ENCODE results near the gene PSMD2. TPM values are rescaled to one million over a fixed set of nuclear protein-coding genes. Genes with fewer than 3 reads are reported as not detected.
A peak's percentile ranks its signal among the peaks of the same experiment; 100 is the strongest.
"Not testable (repeated sequence)": the region's sequence is repeated elsewhere in the genome, so short reads cannot be mapped to it uniquely, and the experiment has no call there.

The PSMD2 gene
- total RNA-seq, 5 donors from 2014 or later (not counting 1 experiment from before 2014, with no cell fraction given), result 134 to 151 (median 149) TPM

- no peak overlapping the region for H3K27ac ChIP-seq (ENCODE audit: low read length)
- ATAC-seq (replicated peaks in 1 of 4) (no peak), DNase-seq (no peak)
- H3K4me1 ChIP-seq (ENCODE audit: control insufficient read depth in 1 of 2, extremely low read depth in 1 of 2, insufficient read depth in 2 of 2, low read length in 2 of 2), result peaks cover 6 to 36% of the 10 kb centered on the region in 2 experiments
- peaks cover 6 to 25% of the 10 kb centered on the region in 2 donors for H3K36me3 ChIP-seq (ENCODE audit: control insufficient read depth in 2 of 2, extremely low read depth in 1 of 2, insufficient read depth in 1 of 2, low read length in 1 of 2)
- Mint-ChIP-seq H3K27ac (peak overlapping the region in 1 of 2 donors; percentile 34), H3K9me3 (no peaks in the 10 kb centered on the region), H3K36me3 (peaks cover 19% of the 10 kb centered on the region), H3K4me3 (peak overlapping the region; percentile 22 to 87 (median 29)), H3K27me3 (no peaks in the 10 kb centered on the region), H3K4me1 (peaks cover 45 to 47% (median 46%) of the 10 kb centered on the region in 3 donors)
- H3K9me3 ChIP-seq, result no peaks in the 10 kb centered on the region
- ChIA-PET CTCF (no interaction called here), POLR2A (interaction anchor here in 1 of 2 donors (0.7 kb wide), 1 partner anchor 44 kb away, joined by 3 read pairs; no protein-coding TSS in a partner anchor)
- no peak overlapping the region for H3K4me3 ChIP-seq (ENCODE audit: control insufficient read depth in 1 of 2, extremely low read depth in 1 of 2, low read length in 1 of 2)
- 90% methylated on average over 2 of the region's 7 CpGs for WGBS (ENCODE audit: insufficient coverage)
- H3K27me3 ChIP-seq (replicated peaks in 1 of 2; ENCODE audit: control insufficient read depth in 2 of 2, extremely low read depth in 1 of 2, insufficient read depth in 2 of 2, low read length in 1 of 2), result peaks cover 0 to 8% of the 10 kb centered on the region in 2 experiments
Measured at GRCh38 chr3:184337981-184338380, 38.9 kb downstream of the PSMD2 start.

DNA sequence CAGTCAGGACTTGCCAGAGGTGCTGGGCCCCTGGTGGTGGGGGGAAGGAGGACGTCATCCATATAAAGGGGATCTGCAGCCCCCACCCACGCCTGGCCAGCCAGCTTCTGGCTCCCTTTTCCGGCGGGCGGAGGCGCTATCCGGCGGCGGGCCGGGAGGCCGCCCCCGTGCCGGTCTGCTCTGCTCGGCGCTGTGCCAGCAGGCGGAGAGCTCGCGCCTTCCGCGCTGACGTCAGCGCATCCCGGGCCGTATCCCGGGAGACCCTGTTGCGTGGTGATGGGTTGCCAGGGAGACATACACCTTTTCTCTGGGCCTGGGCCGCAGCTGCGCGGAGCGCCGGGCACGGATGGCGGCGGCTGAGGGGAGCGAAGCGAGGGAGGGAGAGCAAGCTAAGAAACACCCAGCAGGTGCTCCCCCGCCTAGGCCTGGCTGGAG, 39.5 kb downstream of the PSMD2 start:
- peak overlapping the region in 1 of 3 donors; percentile 87 for H3K4me3 Mint-ChIP-seq

GRCh38 chr3:184339001-184339400, 40.0 kb downstream of the PSMD2 start:
- ATAC-seq (replicated peaks in 1 of 4), result no peak
- Histone ChIP-seq H3K4me3 (ENCODE audit: control insufficient read depth in 1 of 2, extremely low read depth in 1 of 2, low read length in 1 of 2) (no peak overlapping the region), H3K4me1 (ENCODE audit: control insufficient read depth in 1 of 2, extremely low read depth in 1 of 2, insufficient read depth in 2 of 2, low read length in 2 of 2) (peaks cover 6 to 36% of the 10 kb centered on the region in 2 experiments), H3K9me3 (no peaks in the 10 kb centered on the region), H3K27me3 (replicated peaks in 1 of 2; ENCODE audit: control insufficient read depth in 2 of 2, extremely low read depth in 1 of 2, insufficient read depth in 2 of 2, low read length in 1 of 2) (peaks cover 0 to 8% of the 10 kb centered on the region in 2 experiments), H3K27ac (ENCODE audit: low read length) (no peak overlapping the region), H3K36me3 (ENCODE audit: control insufficient read depth in 2 of 2, extremely low read depth in 1 of 2, insufficient read depth in 1 of 2, low read length in 1 of 2) (peaks cover 9 to 14% of the 10 kb centered on the region in 2 donors)
- ChIA-PET CTCF (interaction anchor here in 1 of 2 donors (0.5 kb wide), 1 partner anchor 25 kb away, joined by 4 read pairs; no protein-coding TSS in a partner anchor), POLR2A (no interaction called here)
- Mint-ChIP-seq H3K4me1 (peaks cover 34 to 37% (median 36%) of the 10 kb centered on the region in 3 donors), H3K4me3 (peak overlapping the region in 1 of 3 donors; percentile 87), H3K27ac (no peak overlapping the region), H3K27me3 (no peaks in the 10 kb centered on the region), H3K36me3 (peaks cover 12% of the 10 kb centered on the region), H3K9me3 (no peaks in the 10 kb centered on the region)
- 90% methylated on average over 8 of the region's 8 CpGs for WGBS (ENCODE audit: insufficient coverage)
- DNase-seq, result no peak

More for the DNA sequence above, 39.5 kb downstream of the PSMD2 start:
- Mint-ChIP-seq H3K27me3 (no peaks in the 10 kb centered on the region), H3K36me3 (peaks cover 17% of the 10 kb centered on the region), H3K4me1 (peaks cover 39 to 42% (median 41%) of the 10 kb centered on the region in 3 donors), H3K9me3 (no peaks in the 10 kb centered on the region), H3K27ac (no peak overlapping the region)
- no peaks in the 10 kb centered on the region for H3K9me3 ChIP-seq
- H3K36me3 ChIP-seq (ENCODE audit: control insufficient read depth in 2 of 2, extremely low read depth in 1 of 2, insufficient read depth in 1 of 2, low read length in 1 of 2), result peaks cover 7 to 19% of the 10 kb centered on the region in 2 donors
- no peak for ATAC-seq (replicated peaks in 1 of 4)
- no peak overlapping the region for H3K4me3 ChIP-seq (ENCODE audit: control insufficient read depth in 1 of 2, extremely low read depth in 1 of 2, low read length in 1 of 2)
- peaks cover 0 to 8% of the 10 kb centered on the region in 2 experiments for H3K27me3 ChIP-seq (replicated peaks in 1 of 2; ENCODE audit: control insufficient read depth in 2 of 2, extremely low read depth in 1 of 2, insufficient read depth in 2 of 2, low read length in 1 of 2)
- POLR2A ChIA-PET, result no interaction called here
- H3K4me1 ChIP-seq (ENCODE audit: control insufficient read depth in 1 of 2, extremely low read depth in 1 of 2, insufficient read depth in 2 of 2, low read length in 2 of 2), result peaks cover 6 to 36% of the 10 kb centered on the region in 2 experiments
- 72% methylated on average over 33 of the region's 37 CpGs for WGBS (ENCODE audit: insufficient coverage)
- no peak overlapping the region for H3K27ac ChIP-seq (ENCODE audit: low read length)
- CTCF ChIA-PET, result interaction anchor here in 1 of 2 donors (0.5 kb wide), 1 partner anchor 26 kb away, joined by 4 read pairs; no protein-coding TSS in a partner anchor
- DNase-seq, result peak in 2 of 35 experiments; percentile 15 to 36

DNA sequence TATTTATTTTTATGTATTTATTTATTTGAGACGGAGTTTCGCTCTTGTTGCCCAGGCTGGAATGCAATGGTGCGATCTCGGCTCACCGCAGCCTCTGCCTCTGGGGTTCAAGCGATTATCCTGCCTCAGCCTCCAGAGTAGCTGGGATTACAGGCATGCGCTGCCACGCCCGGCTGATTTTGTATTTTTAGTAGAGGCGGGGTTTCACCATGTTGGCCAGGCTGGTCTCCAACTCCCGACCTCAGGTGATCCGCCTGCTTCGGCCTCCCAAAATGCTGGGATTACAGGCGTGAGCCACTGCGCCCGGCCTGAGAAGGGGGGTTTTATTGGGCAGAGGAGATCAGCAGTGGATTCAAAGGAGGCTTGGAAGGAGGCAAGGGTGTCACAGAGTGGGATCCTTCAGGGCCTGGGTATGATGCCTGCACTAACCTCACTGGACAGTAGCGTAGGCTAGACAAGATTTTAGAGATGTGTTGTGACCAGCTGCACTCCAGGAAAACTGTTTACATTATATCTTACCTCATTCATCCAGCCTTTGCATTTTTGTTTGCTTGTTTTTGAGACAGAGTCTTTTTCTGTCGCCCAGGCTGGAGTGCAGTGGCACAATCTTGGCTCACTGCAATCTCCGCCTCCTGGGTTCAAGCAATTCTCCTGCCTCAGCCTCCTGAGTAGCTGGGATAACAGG, 40.6 kb downstream of the PSMD2 start:
- DNase-seq; ATAC-seq (replicated peaks in 1 of 4); H3K27me3 ChIP-seq (replicated peaks in 1 of 2; ENCODE audit: control insufficient read depth in 2 of 2, extremely low read depth in 1 of 2, insufficient read depth in 2 of 2, low read length in 1 of 2); H3K27ac ChIP-seq (ENCODE audit: low read length); POLR2A ChIA-PET; H3K27ac Mint-ChIP-seq; H3K9me3 Mint-ChIP-seq; H3K4me3 ChIP-seq (ENCODE audit: control insufficient read depth in 1 of 2, extremely low read depth in 1 of 2, low read length in 1 of 2); H3K9me3 ChIP-seq; CTCF ChIA-PET; H3K36me3 ChIP-seq (ENCODE audit: control insufficient read depth in 2 of 2, extremely low read depth in 1 of 2, insufficient read depth in 1 of 2, low read length in 1 of 2); H3K27me3 Mint-ChIP-seq; H3K4me3 Mint-ChIP-seq: not testable (repeated sequence)
- peaks cover 28 to 31% (median 31%) of the 10 kb centered on the region in 3 donors for H3K4me1 Mint-ChIP-seq
- H3K36me3 Mint-ChIP-seq, result peaks cover 10% of the 10 kb centered on the region
- peaks cover 6 to 36% of the 10 kb centered on the region in 2 experiments for H3K4me1 ChIP-seq (ENCODE audit: control insufficient read depth in 1 of 2, extremely low read depth in 1 of 2, insufficient read depth in 2 of 2, low read length in 2 of 2)
- WGBS (ENCODE audit: insufficient coverage), result 99% methylated on average over 11 of the region's 19 CpGs

DNA sequence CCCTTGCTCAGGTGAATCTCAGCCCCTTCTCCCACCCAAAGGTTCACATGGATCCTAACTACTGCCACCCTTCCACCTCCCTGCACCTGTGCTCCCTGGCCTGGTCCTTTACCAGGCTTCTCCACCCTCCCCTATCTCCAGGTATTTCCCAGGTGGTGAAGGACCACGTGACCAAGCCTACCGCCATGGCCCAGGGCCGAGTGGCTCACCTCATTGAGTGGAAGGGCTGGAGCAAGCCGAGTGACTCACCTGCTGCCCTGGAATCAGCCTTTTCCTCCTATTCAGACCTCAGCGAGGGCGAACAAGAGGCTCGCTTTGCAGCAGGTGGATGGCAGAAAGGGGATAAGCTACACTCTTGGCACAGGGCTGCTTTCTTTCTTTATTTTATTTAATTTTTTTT, 42.9 kb downstream of the PSMD2 start:
- Histone ChIP-seq H3K27ac (ENCODE audit: low read length) (no peak overlapping the region), H3K4me3 (ENCODE audit: control insufficient read depth in 1 of 2, extremely low read depth in 1 of 2, low read length in 1 of 2) (no peak overlapping the region), H3K27me3 (replicated peaks in 1 of 2; ENCODE audit: control insufficient read depth in 2 of 2, extremely low read depth in 1 of 2, insufficient read depth in 2 of 2, low read length in 1 of 2) (peaks cover 0 to 8% of the 10 kb centered on the region in 2 experiments), H3K4me1 (ENCODE audit: control insufficient read depth in 1 of 2, extremely low read depth in 1 of 2, insufficient read depth in 2 of 2, low read length in 2 of 2) (peaks cover 3 to 16% of the 10 kb centered on the region in 2 experiments), H3K36me3 (ENCODE audit: control insufficient read depth in 2 of 2, extremely low read depth in 1 of 2, insufficient read depth in 1 of 2, low read length in 1 of 2) (peaks cover 0 to 7% of the 10 kb centered on the region in 2 donors), H3K9me3 (no peaks in the 10 kb centered on the region)
- no peak overlapping the region for H3K4me3 Mint-ChIP-seq
- H3K36me3 Mint-ChIP-seq, result peaks cover 10% of the 10 kb centered on the region
- H3K4me1 Mint-ChIP-seq, result peaks cover 14 to 16% (median 15%) of the 10 kb centered on the region in 3 donors
- no CpG with 5 or more reads among the region's 7 CpGs for WGBS (ENCODE audit: insufficient coverage)
- ChIA-PET POLR2A (no interaction called here), CTCF (no interaction called here)
- no peak overlapping the region for H3K27ac Mint-ChIP-seq
- DNase-seq (no peak), ATAC-seq (replicated peaks in 1 of 4) (no peak)
- H3K27me3 Mint-ChIP-seq, result no peaks in the 10 kb centered on the region
- no peaks in the 10 kb centered on the region for H3K9me3 Mint-ChIP-seq

GRCh38 chr3:184343200-184343876, 44.3 kb downstream of the PSMD2 start:
- POLR2A ChIA-PET, result no interaction called here
- no peaks in the 10 kb centered on the region for H3K9me3 ChIP-seq
- CTCF ChIA-PET, result interaction anchor here (0.6 to 0.9 kb wide), 2 partner anchors 13 to 355 kb away, joined by 3 to 6 read pairs; no protein-coding TSS in a partner anchor
- peaks cover 0 to 7% of the 10 kb centered on the region in 2 donors for H3K36me3 ChIP-seq (ENCODE audit: control insufficient read depth in 2 of 2, extremely low read depth in 1 of 2, insufficient read depth in 1 of 2, low read length in 1 of 2)
- H3K4me1 ChIP-seq (ENCODE audit: control insufficient read depth in 1 of 2, extremely low read depth in 1 of 2, insufficient read depth in 2 of 2, low read length in 2 of 2), result peaks cover 0 to 5% of the 10 kb centered on the region in 2 experiments
- Mint-ChIP-seq H3K27ac (no peak overlapping the region), H3K27me3 (no peaks in the 10 kb centered on the region), H3K4me1 (peaks cover under 1 to 2% (median 2%) of the 10 kb centered on the region in 3 donors), H3K36me3 (peaks cover 10% of the 10 kb centered on the region), H3K4me3 (no peak overlapping the region), H3K9me3 (no peaks in the 10 kb centered on the region)
- peaks cover 0 to 4% of the 10 kb centered on the region in 2 experiments for H3K27me3 ChIP-seq (replicated peaks in 1 of 2; ENCODE audit: control insufficient read depth in 2 of 2, extremely low read depth in 1 of 2, insufficient read depth in 2 of 2, low read length in 1 of 2)
- WGBS (ENCODE audit: insufficient coverage), result 86% methylated on average over 5 of the region's 5 CpGs
- H3K27ac ChIP-seq (ENCODE audit: low read length), result no peak overlapping the region
- no peak for DNase-seq
- no peak for ATAC-seq (replicated peaks in 1 of 4)
- no peak overlapping the region for H3K4me3 ChIP-seq (ENCODE audit: control insufficient read depth in 1 of 2, extremely low read depth in 1 of 2, low read length in 1 of 2)

Data from T-cell (primary cell).